ENCODE measurements around the gene ZNF346. TPM values are rescaled to one million over a fixed set of nuclear protein-coding genes. Genes with fewer than 3 reads are reported as not detected.
"Not testable (repeated sequence)": the region's sequence is repeated elsewhere in the genome, so short reads cannot be mapped to it uniquely, and the experiment has no call there.

Gene ZNF346
- total RNA-seq, 1 donor from 2014 or later: 8.5 TPM

DNA sequence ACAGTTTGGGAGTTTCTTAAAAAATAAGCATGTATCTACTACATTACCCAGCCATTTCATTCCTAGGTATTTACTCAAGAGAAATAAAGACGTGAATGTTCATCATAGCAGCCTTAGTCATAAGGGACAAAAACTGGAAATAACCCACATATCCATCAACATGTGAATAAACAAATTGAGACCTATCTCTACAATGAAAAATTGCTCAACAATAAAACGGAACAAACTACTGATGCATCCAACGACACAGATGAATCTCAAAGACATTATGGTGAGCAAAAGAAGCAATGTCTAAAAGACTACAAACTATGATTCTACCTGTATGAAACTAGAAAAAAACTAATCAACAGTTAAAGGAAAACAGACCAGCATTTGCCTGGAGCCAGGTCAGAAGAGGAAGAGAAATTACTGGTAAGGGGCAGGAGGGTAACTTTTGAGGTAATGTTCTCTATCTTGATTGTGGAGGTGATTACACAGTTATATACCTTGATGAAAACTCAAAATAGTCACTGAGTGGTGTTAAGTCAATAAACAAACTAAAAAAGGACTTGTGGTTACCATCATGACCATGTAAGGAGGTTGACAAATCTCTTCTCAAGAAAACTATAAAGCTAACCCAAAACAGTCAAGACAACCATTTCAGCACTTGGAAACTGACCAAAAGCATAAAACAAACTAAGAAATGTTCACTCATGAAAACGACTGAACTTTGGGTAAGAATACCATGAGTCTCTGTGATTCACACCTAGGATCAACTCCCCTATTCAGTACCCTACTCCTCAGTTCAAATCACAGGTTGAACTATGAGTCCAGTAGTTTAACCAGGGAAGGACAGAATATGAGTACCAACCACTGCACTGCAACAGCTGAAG is 26.4 kb upstream of the ZNF346 start:
- H3K4me3 ChIP-seq: no peak overlapping the region
- peaks cover 63% of the 10 kb centered on the region for H3K4me1 ChIP-seq
- H3K9me3 ChIP-seq (replicated peaks): peaks cover 20% of the 10 kb centered on the region
- H3K27me3 ChIP-seq (ENCODE audit: low read depth): no peaks in the 10 kb centered on the region
- H3K36me3 ChIP-seq: no peaks in the 10 kb centered on the region
- DNase-seq: no peak
- TF ChIP-seq, protein P1, sequence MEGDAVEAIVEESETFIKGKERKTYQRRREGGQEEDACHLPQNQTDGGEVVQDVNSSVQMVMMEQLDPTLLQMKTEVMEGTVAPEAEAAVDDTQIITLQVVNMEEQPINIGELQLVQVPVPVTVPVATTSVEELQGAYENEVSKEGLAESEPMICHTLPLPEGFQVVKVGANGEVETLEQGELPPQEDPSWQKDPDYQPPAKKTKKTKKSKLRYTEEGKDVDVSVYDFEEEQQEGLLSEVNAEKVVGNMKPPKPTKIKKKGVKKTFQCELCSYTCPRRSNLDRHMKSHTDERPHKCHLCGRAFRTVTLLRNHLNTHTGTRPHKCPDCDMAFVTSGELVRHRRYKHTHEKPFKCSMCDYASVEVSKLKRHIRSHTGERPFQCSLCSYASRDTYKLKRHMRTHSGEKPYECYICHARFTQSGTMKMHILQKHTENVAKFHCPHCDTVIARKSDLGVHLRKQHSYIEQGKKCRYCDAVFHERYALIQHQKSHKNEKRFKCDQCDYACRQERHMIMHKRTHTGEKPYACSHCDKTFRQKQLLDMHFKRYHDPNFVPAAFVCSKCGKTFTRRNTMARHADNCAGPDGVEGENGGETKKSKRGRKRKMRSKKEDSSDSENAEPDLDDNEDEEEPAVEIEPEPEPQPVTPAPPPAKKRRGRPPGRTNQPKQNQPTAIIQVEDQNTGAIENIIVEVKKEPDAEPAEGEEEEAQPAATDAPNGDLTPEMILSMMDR (IDR thresholded peaks at IDR 0.05; ENCODE audit: borderline replicate concordance): no peak
- intact Hi-C loops (cut with micrococcal nuclease): no loop called here
- peak overlapping the region; percentile 73 for H3K27ac ChIP-seq (replicated peaks)

DNA sequence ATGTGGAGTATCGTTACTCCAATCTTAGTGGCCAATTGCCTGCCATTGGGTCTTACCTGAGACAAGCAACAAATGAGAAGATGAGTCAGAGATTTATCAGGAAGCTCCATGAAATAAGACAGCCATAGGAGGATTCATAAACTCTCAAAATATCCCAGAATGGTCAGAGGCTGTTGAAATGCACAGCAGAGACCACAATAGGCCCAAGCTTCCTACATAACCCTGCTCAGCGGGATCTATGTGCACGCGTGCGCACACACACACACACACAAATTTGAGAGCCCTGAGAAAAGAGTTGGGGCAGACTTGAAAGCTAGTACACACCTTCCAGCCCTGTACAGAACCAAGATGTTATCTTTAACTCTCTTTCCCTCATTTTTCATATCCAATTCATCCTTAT is 25.7 kb upstream of the ZNF346 start:
- intact Hi-C loops (cut with micrococcal nuclease): no loop called here
- H3K4me3 ChIP-seq: no peak overlapping the region
- peak overlapping the region; percentile 73 for H3K27ac ChIP-seq (replicated peaks)
- peaks cover 65% of the 10 kb centered on the region for H3K4me1 ChIP-seq
- no peaks in the 10 kb centered on the region for H3K27me3 ChIP-seq (ENCODE audit: low read depth)
- no peaks in the 10 kb centered on the region for H3K36me3 ChIP-seq
- H3K9me3 ChIP-seq (replicated peaks): peaks cover 20% of the 10 kb centered on the region
- no peak for DNase-seq
- TF ChIP-seq, protein P1 (IDR thresholded peaks at IDR 0.05; ENCODE audit: borderline replicate concordance): no peak

DNA sequence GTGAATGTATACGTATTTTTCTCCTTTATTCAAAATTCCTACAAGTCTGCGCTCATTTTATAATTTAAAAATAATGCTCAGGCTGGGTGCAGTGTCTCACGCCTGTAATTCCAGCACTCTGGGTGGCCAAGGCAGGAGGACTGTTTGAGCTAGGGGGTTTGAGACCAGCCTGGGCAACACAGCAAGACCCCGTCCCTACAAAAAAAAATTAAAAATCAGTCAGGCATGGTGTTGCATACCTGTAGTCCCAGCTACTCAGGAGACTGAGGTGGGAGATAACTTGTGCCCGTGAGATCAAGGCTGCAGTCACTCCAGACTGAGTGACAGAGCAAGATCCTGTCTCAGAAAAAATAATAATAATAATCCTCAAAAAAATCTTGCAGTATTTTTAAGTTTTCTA is 23.7 kb upstream of the ZNF346 start:
- no peak for DNase-seq
- no peaks in the 10 kb centered on the region for H3K27me3 ChIP-seq (ENCODE audit: low read depth)
- TF ChIP-seq, protein P1 (IDR thresholded peaks at IDR 0.05; ENCODE audit: borderline replicate concordance): no peak
- no peaks in the 10 kb centered on the region for H3K36me3 ChIP-seq
- no peak overlapping the region for H3K27ac ChIP-seq (replicated peaks)
- intact Hi-C loops (cut with micrococcal nuclease): no loop called here
- no peak overlapping the region for H3K4me3 ChIP-seq
- H3K4me1 ChIP-seq: peaks cover 63% of the 10 kb centered on the region
- H3K9me3 ChIP-seq (replicated peaks): peaks cover 16% of the 10 kb centered on the region

DNA sequence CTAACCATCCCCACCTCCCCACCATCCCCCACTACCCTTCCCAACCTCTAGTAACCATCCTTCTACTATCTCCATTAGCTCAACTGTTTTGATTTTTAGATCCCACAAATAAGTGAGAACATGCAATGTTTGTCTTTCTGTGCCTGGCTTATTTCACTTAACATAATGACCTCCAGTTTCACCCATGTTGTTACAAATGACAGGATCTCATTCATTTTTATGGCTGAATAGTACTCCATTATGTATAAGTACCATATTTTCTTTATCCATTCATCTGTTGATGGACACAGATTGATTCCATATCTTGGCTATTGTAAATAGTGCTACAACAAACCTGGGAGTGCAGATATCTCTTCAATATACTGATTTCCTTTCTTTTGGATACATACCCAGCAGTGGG is 23.0 kb upstream of the ZNF346 start:
- H3K27ac ChIP-seq (replicated peaks); H3K27me3 ChIP-seq (ENCODE audit: low read depth); H3K4me3 ChIP-seq; intact Hi-C loops (cut with micrococcal nuclease); H3K9me3 ChIP-seq (replicated peaks); DNase-seq; H3K36me3 ChIP-seq: not testable (repeated sequence)
- H3K4me1 ChIP-seq: peaks cover 68% of the 10 kb centered on the region

DNA sequence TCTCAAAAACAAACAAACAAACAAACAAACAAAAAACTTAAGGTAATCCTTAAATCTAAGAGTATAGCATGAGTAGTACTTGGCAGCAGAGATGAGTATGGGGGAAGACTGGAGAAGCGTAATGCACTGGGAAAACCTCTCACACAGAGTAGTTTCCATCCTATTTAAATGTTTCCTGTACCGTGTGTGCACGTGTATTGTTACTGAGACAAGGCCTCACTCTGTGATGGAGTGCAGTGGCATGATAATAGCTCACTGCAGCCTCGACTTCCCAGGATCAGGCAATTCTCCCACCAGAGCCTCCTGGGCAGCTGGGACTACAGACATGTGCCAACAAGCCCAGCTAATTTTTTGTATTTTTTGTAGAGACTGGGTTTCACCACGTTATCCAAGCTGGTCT is 18.8 kb upstream of the ZNF346 start:
- Histone ChIP-seq H3K27ac (replicated peaks) (no peak overlapping the region), H3K27me3 (ENCODE audit: low read depth) (no peaks in the 10 kb centered on the region), H3K4me1 (peaks cover 66% of the 10 kb centered on the region), H3K4me3 (no peak overlapping the region), H3K36me3 (no peaks in the 10 kb centered on the region), H3K9me3 (replicated peaks) (no peaks in the 10 kb centered on the region)
- no peak for DNase-seq
- TF ChIP-seq, protein P1 (IDR thresholded peaks at IDR 0.05; ENCODE audit: borderline replicate concordance): no peak
- intact Hi-C loops (cut with micrococcal nuclease): no loop called here

DNA sequence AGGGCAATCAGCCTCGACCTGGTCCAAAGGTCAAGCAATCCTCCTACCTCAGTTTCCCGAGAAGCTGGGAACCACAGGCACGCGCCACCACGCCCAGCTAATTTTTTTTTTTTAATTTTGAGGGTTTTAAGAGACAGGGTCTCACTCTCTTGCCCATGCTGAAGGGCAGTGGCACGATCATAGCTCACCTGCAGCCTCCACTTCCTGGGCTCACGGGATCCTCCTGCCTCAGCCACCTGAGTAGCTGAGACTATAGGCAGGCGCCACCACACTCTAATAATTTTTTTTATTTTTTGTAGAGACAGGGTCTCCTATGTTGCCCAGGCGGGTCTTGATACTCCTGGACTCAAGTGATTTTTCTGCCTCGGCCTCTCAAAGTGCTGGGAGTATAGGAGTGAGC is 17.5 kb upstream of the ZNF346 start:
- Histone ChIP-seq H3K9me3 (replicated peaks) (no peaks in the 10 kb centered on the region), H3K27me3 (ENCODE audit: low read depth) (no peaks in the 10 kb centered on the region), H3K36me3 (no peaks in the 10 kb centered on the region), H3K4me3 (peak overlapping the region; percentile 98), H3K27ac (replicated peaks) (no peak overlapping the region), H3K4me1 (peaks cover 66% of the 10 kb centered on the region)
- TF ChIP-seq, protein P1 (IDR thresholded peaks at IDR 0.05; ENCODE audit: borderline replicate concordance): no peak
- intact Hi-C loops (cut with micrococcal nuclease): no loop called here
- no peak for DNase-seq

Measured in left ventricle myocardium inferior (tissue), 1 donor.